Left lung (tissue), 10 donors: ENCODE data around the gene ATP10A. TPM values are rescaled to one million over a fixed set of nuclear protein-coding genes. Genes with fewer than 3 reads are reported as not detected.

Experiments used
- ATAC-seq: fragments of 200-7000 bp; cut with Tn5 transposase; one replicate; pipeline ENCODE4 v1.9.1; 2020; ENCODE audit warnings: moderate library complexity
- DNase-seq, 4 donors: peaks; one replicate each; pipeline ENCODE4 v3.0.0-alpha.2; 2013 to 2020
- H3K27ac ChIP-seq, 2 donors: fragments of 200-600 bp; sonication (generic) in 1 of 2; one replicate each; pipeline versions ENCODE4 v1.5.0 to v1.8.0; 2020 to 2021
- H3K27me3 ChIP-seq, 2 donors: fragments of 200-600 bp; sonication (generic) in 1 of 2; one replicate each; pipeline versions ENCODE4 v1.5.0 to v1.8.0; 2020 to 2021
- H3K36me3 ChIP-seq, 2 donors: fragments of 200-600 bp; sonication (generic) in 1 of 2; one replicate each; pipeline versions ENCODE4 v1.5.0 to v1.8.0; 2020 to 2021
- H3K4me1 ChIP-seq, 2 donors: fragments of 200-600 bp; one replicate each; pipeline ENCODE4 v1.8.0; 2021
- H3K4me3 ChIP-seq, 2 donors: fragments of 200-600 bp; sonication (generic) in 1 of 2; one replicate each; pipeline versions ENCODE4 v1.5.0 to v1.8.0; 2020 to 2021; ENCODE audit warnings: mild to moderate bottlenecking in 1 of 2
- H3K9me3 ChIP-seq, 2 donors: fragments of 200-600 bp; sonication (generic) in 1 of 2; one replicate each; pipeline versions ENCODE4 v1.5.0 to v1.8.0; 2020 to 2021
- intact Hi-C, 2 donors: fragments of 100-400 bp; cut with DNase I; formaldehyde crosslinking; loops; one replicate each; pipeline versions ENCODE4 v1.11.2 to v1.14.2; 2022
- polyA plus RNA-seq, 6 donors: library from polyadenylated mRNA; unstranded; fragments of 120-200 nt; gene quantifications; one replicate each; pipeline ENCODE4 v1.2.1, GENCODE V29; 2013; ENCODE audit not compliant: insufficient read length in 6 of 6
- total RNA-seq, 2 donors: library from RNA; stranded (reverse); fragmentation: NEBNext Ultra II Directional; extraction: Animal tissue kit (Norgen Biotek cat#: 25700); gene quantifications; one replicate each; pipeline ENCODE4 v1.2.1, GENCODE V29; 2021
- TF ChIP-seq, protein P1 (sequence below), 2 donors: fragments of 200-600 bp; sonication (generic) in 1 of 2; IDR thresholded peaks; one replicate each; pipeline versions ENCODE4 v1.5.0 to v1.8.0; 2021; ENCODE audit warnings: antibody characterized with exemption in 2 of 2
- donor health status: DM: no; HTN: yes; CAD: no.
- donor health status: DM: no; HTN: no; CAD: no.

ATP10A gene
- total and polyA plus RNA-seq, 8 donors, result 0.70 to 46.1 (median 0.87) TPM

DNA sequence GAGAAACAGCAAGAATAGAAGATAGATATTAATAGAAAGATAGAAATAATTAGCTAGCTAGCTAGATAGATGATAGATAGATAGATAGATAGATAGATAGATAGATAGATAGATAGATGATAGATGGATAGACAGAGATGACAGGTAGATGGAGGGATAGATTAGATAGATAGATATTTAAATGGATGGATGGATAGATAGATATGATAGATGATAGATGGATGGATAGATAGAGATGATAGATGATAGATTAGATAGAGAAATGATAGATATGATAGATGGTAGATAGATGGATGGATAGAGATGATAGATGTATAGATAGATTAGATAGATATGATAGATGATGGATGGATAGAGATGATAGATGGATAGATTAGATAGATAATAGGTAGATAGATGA is 8.3 kb upstream of the ATP10A start:
- Histone ChIP-seq H3K27me3 (no peaks in the 10 kb centered on the region), H3K9me3 (no peaks in the 10 kb centered on the region), H3K36me3 (no peaks in the 10 kb centered on the region), H3K27ac (no peak overlapping the region), H3K4me1 (no peaks in the 10 kb centered on the region), H3K4me3 (no peak overlapping the region)
- DNase-seq (no peak), ATAC-seq (no peak)
- TF ChIP-seq, protein P1, sequence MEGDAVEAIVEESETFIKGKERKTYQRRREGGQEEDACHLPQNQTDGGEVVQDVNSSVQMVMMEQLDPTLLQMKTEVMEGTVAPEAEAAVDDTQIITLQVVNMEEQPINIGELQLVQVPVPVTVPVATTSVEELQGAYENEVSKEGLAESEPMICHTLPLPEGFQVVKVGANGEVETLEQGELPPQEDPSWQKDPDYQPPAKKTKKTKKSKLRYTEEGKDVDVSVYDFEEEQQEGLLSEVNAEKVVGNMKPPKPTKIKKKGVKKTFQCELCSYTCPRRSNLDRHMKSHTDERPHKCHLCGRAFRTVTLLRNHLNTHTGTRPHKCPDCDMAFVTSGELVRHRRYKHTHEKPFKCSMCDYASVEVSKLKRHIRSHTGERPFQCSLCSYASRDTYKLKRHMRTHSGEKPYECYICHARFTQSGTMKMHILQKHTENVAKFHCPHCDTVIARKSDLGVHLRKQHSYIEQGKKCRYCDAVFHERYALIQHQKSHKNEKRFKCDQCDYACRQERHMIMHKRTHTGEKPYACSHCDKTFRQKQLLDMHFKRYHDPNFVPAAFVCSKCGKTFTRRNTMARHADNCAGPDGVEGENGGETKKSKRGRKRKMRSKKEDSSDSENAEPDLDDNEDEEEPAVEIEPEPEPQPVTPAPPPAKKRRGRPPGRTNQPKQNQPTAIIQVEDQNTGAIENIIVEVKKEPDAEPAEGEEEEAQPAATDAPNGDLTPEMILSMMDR (IDR thresholded peaks at IDR 0.05), result no peak
- intact Hi-C loops, result no loop called here

DNA sequence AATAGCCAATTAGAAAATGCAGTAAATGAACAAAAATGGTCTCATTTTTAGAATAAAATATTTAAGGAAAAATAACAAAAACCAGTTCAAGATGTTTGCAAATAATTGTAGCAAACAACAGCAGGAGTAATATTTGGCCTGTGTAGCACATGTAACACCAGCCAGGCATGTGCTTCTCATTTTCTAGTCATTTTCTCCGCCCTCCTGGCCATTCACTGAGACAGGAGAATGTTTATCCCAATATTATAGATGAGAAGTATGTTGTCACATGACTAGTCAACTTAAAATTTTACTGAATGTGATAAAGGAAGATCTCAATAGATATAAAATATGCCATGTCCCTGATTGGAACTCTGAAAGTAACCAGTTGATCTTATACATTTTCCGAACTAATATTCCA is 7.8 kb upstream of the ATP10A start:
- H3K9me3 ChIP-seq, result no peaks in the 10 kb centered on the region
- no peak overlapping the region for H3K27ac ChIP-seq
- ATAC-seq (no peak), DNase-seq (no peak)
- TF ChIP-seq, protein P1 (IDR thresholded peaks at IDR 0.05), result no peak
- H3K36me3 ChIP-seq, result no peaks in the 10 kb centered on the region
- no peaks in the 10 kb centered on the region for H3K27me3 ChIP-seq
- intact Hi-C loops, result no loop called here
- no peak overlapping the region for H3K4me3 ChIP-seq
- no peaks in the 10 kb centered on the region for H3K4me1 ChIP-seq

GRCh38 chr15:25869701-25870100 is 6.6 kb upstream of the ATP10A start:
- H3K27ac ChIP-seq, result no peak overlapping the region
- H3K27me3 ChIP-seq, result no peaks in the 10 kb centered on the region
- DNase-seq (no peak), ATAC-seq (no peak)
- no peaks in the 10 kb centered on the region for H3K4me1 ChIP-seq
- H3K9me3 ChIP-seq, result no peaks in the 10 kb centered on the region
- H3K4me3 ChIP-seq, result no peak overlapping the region
- H3K36me3 ChIP-seq, result no peaks in the 10 kb centered on the region
- TF ChIP-seq, protein P1 (IDR thresholded peaks at IDR 0.05), result no peak
- intact Hi-C loops, result no loop called here

- H3K27me3 ChIP-seq, result peaks cover 0 to 23% of the 10 kb centered on the region in 2 donors
- intact Hi-C loops, result no loop called here
- no peak for ATAC-seq
- H3K4me1 ChIP-seq, result peaks cover 0 to 17% of the 10 kb centered on the region in 2 donors
- no peak overlapping the region for H3K4me3 ChIP-seq
- no peak for DNase-seq
- TF ChIP-seq, protein P1 (IDR thresholded peaks at IDR 0.05), result no peak
- H3K36me3 ChIP-seq, result no peaks in the 10 kb centered on the region
- H3K9me3 ChIP-seq, result no peaks in the 10 kb centered on the region
- H3K27ac ChIP-seq, result no peak overlapping the region
These were observed 3.7 kb upstream of the ATP10A start for GRCh38 chr15:25866874-25867273.

DNA sequence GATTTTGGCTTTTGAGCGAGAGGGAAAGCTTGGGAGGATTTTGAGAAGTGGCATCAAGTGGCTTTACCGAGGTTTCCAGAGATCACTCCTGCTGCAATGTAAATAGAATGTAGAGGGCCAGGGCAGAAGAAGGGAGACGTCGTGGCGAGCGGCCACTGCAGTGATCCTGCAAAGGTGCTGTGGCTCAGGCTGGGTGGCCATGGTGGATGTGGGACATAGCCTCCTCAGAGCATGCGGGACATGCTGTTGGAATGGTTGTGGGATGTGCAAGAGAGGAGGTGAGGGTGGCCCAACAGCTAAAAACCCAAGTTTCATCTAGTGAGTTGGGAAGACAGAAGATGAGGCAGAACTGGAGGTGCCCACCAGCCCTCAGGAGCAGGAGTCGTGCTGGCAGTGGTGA is 3.1 kb upstream of the ATP10A start:
- Histone ChIP-seq H3K36me3 (no peaks in the 10 kb centered on the region), H3K27me3 (peaks cover 0 to 29% of the 10 kb centered on the region in 2 donors), H3K4me1 (peaks cover 0 to 23% of the 10 kb centered on the region in 2 donors), H3K27ac (no peak overlapping the region), H3K4me3 (no peak overlapping the region), H3K9me3 (no peaks in the 10 kb centered on the region)
- intact Hi-C loops, result no loop called here
- DNase-seq, result no peak
- no peak for ATAC-seq
- TF ChIP-seq, protein P1 (IDR thresholded peaks at IDR 0.05), result no peak
